Renal cortical epithelial cell (primary cell): Measurements from ENCODE around the gene PSMG3. TPM values are rescaled to one million over a fixed set of nuclear protein-coding genes. Genes with fewer than 3 reads are reported as not detected.
A peak's percentile ranks its signal among the peaks of the same experiment; 100 is the strongest.

Experiments
- DNase-seq: peaks from one replicate; pipeline ENCODE4 v3.0.0-alpha.2; 2011; ENCODE audit warnings: low read depth
- total RNA-seq: library from RNA; depleted of rRNA; stranded (reverse); fragments of >200 nt; gene quantifications from 2 replicates; pipeline ENCODE4 v1.2.3, GENCODE V29; 2014

Gene PSMG3
- total RNA-seq, 1 donor from 2014 or later: 12.2 TPM

GRCh38 chr7:1579481-1580421 is 9.9 kb upstream of the PSMG3 start:
- DNase-seq: peak; percentile 16

GRCh38 chr7:1578513-1578912 is 8.7 kb upstream of the PSMG3 start:
- no peak for DNase-seq

- no peak for DNase-seq
Observed at GRCh38 chr7:1576521-1577253, 6.9 kb upstream of the PSMG3 start.

- no peak for DNase-seq
Observed at GRCh38 chr7:1575809-1576208, 6.0 kb upstream of the PSMG3 start.

GRCh38 chr7:1572111-1572822 is 2.4 kb upstream of the PSMG3 start:
- DNase-seq: no peak

- no peak for DNase-seq
Observed at GRCh38 chr7:1569440-1569832, 396 bp downstream of the PSMG3 start.

GRCh38 chr7:1569016-1569415 is 816 bp downstream of the PSMG3 start:
- peak; percentile 3 for DNase-seq

GRCh38 chr7:1567896-1568510 is 1.8 kb downstream of the PSMG3 start:
- peak; percentile 90 for DNase-seq

GRCh38 chr7:1567049-1567771 is 2.6 kb downstream of the PSMG3 start:
- DNase-seq: peak; percentile 95

- no peak for DNase-seq
Observed at GRCh38 chr7:1566687-1567048, 3.2 kb downstream of the PSMG3 start.

GRCh38 chr7:1564603-1565022 is 5.2 kb downstream of the PSMG3 start:
- DNase-seq: no peak

GRCh38 chr7:1563981-1564602 is 5.7 kb downstream of the PSMG3 start:
- no peak for DNase-seq

- DNase-seq: no peak
Observed at GRCh38 chr7:1562597-1563051, 7.2 kb downstream of the PSMG3 start.

- DNase-seq: no peak
Observed at GRCh38 chr7:1562116-1562515, 7.7 kb downstream of the PSMG3 start.

GRCh38 chr7:1561036-1561940 is 8.5 kb downstream of the PSMG3 start:
- no peak for DNase-seq

- no peak for DNase-seq
Observed at GRCh38 chr7:1560620-1561031, 9.2 kb downstream of the PSMG3 start.

- no peak for DNase-seq
Observed at GRCh38 chr7:1559626-1560590, 9.9 kb downstream of the PSMG3 start.
